ENCODE data around the gene TRIM41.
"Not testable (repeated sequence)": the region's sequence is repeated elsewhere in the genome, so short reads cannot be mapped to it uniquely, and the experiment has no call there.

TRIM41 gene

DNA sequence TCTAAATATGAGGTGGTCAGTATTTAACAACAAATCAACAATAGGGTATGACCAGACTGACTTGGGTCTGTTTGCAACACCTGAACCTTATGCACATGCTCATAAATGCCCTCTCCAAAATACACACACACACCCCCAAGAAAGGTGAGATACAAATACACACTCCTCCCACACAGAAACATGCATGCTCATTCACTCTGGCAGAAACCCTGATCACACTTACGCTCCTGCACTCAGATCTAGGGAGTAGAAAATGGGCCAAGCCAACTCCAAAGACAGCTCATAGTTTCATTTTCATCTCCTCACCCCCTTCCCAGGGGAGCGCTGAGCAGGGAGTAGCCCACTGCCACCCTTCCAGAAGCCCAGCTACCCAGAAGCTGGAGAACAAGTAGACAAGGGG is 29.4 kb upstream of the TRIM41 start:
- no peak for DNase-seq

DNA sequence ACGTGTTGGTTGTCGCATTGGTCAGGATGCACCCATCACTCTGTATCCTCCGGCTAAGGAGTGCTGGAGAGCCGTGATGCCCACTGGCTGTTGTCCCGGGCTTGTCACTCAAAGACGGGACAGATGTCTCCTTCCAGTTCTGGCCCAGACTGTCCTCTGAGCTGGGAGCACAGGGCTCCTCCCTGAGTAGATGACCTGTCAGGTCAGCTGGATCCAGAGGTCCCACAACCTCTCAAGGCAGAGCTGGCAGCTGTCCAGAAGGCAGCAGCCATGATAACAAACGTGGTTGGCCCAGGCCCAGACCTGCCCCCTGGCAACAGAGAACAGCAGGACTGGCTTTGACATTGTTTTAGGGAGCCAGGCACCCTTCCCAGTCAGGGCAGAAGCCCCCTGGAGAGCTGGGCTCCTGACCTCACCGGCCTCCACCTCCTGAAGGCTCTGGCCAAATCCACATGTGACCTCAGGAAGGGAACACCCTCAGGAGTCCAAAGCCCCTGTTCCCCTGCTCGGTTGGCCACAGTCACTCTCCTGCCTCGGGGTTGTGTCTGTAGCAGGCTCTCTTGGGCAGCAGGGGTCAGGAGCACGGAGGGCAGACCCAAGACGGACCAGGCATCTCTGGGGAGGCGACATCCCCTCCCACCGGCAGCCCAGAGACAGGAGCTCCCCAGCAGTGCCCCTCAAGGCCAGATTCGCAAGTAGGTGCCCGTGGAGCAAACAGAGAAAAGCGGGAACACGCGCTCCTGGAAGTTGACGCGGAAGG is 28.4 kb upstream of the TRIM41 start:
- no peak for DNase-seq

DNA sequence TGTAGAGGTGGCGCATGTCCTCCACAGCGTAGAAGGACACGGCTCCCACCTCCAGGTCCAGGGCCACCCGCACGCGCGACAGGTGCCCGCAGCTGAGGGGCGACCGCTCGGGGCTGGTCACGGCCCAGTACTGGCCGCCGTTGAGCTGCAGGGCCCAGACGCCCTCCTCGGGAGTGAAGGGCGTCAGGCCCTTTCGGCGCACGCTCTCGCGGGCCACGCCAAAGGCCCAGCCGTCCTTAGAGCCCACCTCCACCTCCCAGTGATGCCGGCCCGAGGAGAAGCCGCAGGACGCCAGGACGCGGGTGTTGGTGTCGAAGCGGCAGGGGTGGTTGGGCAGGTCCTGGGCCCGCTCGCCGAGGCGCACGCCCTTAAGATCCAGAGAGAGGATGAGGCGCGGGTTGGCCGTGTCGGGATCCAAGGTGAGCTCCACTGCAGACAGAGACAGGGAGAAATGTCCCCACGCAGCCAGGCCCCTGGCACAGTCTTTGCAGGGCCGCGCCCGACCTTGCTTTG is 27.8 kb upstream of the TRIM41 start:
- DNase-seq: no peak

DNA sequence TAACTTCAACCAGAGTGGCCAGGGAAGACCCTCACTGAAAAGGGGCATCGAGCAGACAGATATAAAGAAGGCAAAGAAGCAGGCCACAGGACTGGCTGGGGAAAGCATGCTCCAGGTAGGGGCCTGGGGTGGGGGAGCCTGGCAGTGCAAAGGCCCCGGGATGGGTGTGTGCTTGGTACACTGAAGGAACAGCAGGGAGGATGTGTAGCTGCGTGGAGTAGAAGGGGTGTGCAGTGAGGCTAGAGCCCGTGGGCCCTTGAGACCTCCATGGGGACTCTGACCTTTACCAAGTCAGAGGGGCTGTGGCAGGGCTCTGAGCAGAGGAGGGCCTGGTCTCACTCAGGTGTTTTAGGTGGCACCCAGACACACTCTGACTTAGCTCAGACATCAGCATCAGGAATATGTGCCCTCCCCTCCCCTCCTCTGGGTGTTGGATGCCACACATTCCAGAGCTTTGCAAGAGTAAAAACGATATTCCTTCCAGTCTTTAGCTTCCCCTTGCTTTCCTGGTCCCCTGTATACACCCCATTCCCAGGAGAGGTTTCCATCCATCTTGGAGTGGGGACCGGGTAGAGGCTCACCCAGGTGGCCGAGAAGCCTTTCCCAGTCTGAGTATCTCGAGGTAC is 25.6 kb upstream of the TRIM41 start:
- no peak for DNase-seq

- DNase-seq: no peak
These were observed 24.9 kb upstream of the TRIM41 start for GRCh38 chr5:181198106-181198685.

- DNase-seq: no peak
These were observed 24.1 kb upstream of the TRIM41 start for GRCh38 chr5:181198905-181199519.

GRCh38 chr5:181199881-181200638 is 23.0 kb upstream of the TRIM41 start:
- DNase-seq: no peak

GRCh38 chr5:181200816-181201215 is 22.3 kb upstream of the TRIM41 start:
- DNase-seq: no peak

GRCh38 chr5:181203093-181203711 is 19.9 kb upstream of the TRIM41 start:
- DNase-seq: no peak

DNA sequence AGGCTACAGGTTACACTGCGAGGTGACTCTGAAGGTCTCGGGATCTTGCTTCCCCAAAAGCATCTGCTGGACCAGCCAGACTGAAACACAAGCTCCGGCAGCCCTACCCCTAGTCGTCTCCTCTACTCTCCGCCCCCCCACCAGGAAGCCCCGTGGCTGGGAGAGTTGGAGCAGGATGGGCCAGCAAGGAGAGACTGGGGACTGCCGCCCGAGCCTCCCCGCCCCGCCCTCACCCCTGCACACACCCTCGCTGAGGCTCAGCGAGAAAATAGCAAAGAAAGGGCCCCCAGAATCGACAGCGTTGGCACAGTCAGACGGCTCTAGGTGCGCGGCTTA is 19.3 kb upstream of the TRIM41 start:
- DNase-seq: no peak

- no peak for DNase-seq
These were observed 18.8 kb upstream of the TRIM41 start for GRCh38 chr5:181204113-181204825.

GRCh38 chr5:181204826-181205760 is 18.0 kb upstream of the TRIM41 start, which contains the start of gene TRIM7:
TRIM7 (minus strand) TSS chr5:181205196; CDS start chr5:181205110, 86 bp downstream.
- DNase-seq: no peak

DNA sequence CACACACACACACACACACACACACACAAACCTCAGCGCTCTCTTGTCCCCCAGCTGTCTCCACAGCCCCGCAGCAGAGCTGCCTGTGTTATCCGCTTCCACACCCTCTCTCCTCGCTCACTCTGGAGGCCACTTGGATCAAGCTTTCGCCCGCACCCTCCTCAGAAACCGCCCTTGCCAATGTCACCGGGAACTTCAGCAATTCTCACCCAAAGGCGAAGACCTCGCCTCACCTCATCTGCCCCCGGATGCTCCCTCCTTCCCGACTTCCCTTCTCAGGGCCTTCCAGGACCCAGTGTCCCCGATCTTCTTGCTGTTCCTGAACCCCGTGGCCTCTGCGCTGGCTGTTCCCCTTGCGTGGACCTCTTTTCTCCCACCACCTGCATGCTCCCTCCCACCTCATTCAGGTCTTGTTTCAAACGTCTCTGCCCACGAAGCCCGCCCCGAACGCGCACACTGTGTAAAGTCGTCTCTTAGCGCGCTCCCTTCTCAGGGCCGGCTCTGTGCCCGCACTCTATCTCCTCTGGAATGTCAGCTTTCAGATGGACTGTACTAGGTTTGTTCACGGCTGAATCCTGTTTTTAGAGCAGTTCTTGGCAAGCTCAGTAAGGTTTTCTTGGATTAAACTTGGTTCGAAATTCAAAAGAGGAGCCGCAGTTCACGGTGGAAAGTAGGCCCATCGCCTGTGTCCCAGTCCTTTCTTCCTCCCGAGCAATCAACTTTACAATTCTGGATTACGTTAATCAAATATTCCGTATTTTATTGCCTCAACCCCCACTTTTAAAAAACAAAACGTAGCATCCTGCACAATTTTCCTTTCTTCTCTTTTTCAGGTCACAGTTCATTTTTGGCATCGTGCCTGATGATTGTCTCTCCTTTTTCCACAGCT is 17.1 kb upstream of the TRIM41 start:
- DNase-seq: no peak

DNA sequence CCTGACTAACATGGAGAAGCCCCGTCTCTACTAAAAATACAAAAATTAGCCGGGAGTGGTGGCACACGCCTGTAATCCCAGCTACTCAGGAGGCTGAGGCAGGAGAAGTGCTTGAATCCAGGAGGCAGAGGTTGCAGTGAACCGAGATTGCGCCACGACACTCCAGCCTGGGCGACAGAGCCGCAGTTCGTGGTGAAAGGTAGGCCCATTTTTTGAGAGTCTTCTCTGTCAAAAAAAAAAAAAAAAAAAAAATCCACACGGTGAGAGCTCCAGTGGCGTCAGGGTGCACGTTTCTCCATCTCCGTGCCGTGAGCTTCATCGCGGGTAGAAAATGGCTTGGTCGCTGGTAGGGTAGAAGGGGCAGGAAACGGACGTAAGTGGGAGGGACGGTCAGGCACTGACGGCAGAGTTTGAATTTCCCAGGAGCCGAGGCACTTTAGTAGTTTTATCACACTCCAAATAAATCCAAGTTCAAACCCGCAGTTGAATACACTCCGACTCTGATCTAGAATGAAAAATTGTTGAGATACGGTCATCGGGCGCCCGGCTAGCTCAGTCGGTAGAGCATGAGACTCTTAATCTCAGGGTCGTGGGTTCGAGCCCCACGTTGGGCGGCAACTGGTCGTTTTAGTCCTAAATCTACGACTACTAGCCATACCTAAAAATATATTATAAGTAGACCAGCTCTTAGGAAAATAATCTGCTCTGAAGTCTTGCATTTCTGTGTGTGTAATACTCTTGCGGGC is 15.7 kb upstream of the TRIM41 start:
- DNase-seq: peak; percentile 93

GRCh38 chr5:181207960-181208253 is 15.2 kb upstream of the TRIM41 start:
- no peak for DNase-seq

DNA sequence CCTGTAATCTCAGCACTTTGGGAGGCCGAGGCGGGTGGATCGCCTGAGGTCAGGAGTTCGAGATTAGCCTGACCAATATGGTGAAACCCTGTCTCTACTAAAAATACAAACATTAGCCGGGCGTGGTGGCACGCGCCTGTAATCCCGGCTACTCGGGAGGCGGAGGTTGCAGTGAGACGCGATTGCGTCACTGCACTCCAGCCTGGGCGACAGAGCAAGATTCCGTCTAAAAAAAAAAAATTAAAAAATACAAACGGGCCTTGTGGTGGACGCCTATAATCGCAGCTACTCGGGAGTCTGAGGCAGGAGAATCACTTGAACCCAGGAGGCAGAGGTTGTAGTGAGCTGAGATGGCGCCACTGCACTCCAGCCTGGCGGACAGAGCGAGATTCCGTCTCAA is 14.1 kb upstream of the TRIM41 start:
- not testable (repeated sequence) for DNase-seq

DNA sequence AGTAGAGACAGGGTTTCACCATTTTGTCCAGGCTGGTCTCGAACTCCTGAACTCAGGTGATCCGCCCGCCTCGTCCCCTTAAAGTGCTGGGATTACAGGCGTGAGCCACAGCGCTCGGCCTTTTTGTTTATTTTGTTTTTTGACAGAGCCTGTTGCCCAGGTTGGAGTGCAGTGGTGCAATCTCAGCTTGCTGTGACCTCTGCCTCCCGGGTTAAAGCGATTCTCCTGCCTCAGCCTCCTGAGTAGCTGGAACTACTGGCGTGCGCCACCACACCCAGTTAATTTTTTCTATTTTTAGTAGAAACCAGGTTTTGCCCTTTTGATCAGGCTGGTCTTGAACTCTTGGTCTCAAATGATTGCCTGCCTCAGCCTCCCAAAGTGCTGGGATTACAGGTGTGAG is 12.9 kb upstream of the TRIM41 start:
- not testable (repeated sequence) for DNase-seq

GRCh38 chr5:181210698-181211097 is 12.4 kb upstream of the TRIM41 start:
- not testable (repeated sequence) for DNase-seq

- no peak for DNase-seq
These were observed 11.9 kb upstream of the TRIM41 start for GRCh38 chr5:181211208-181211607.

Data from activated CD4-positive, alpha-beta T cell treated with anti-CD3 and anti-CD28 coated beads, Interleukin-2, Interleukin-6, amounts not matched to agents 100 ng/mL and 50 ng/mL, durations not matched to agents 16 hours and 8 hours (primary cell).